Vagina (tissue), 2 donors: ENCODE data around the gene KCNJ1.

Source experiments
- POLR2A ChIP-seq, 2 donors: fragments of 450-650 bp; IDR thresholded peaks; one replicate each; pipeline ENCODE4 v1.6.1; 2017; ENCODE audit warnings: antibody characterized with exemption in 2 of 2, mild to moderate bottlenecking in 2 of 2, moderate library complexity in 2 of 2
- TF ChIP-seq, protein P1 (sequence below), 3 experiments: fragments of 450-650 bp in 2 of 3; fragments of 200-600 bp in 1 of 3; sonication (generic) in 1 of 3; IDR thresholded peaks; one replicate each; pipeline ENCODE4 v1.5.1; 2017 to 2019; ENCODE audit warnings: antibody characterized with exemption in 3 of 3, mild to moderate bottlenecking in 2 of 3, moderate library complexity in 2 of 3

DNA sequence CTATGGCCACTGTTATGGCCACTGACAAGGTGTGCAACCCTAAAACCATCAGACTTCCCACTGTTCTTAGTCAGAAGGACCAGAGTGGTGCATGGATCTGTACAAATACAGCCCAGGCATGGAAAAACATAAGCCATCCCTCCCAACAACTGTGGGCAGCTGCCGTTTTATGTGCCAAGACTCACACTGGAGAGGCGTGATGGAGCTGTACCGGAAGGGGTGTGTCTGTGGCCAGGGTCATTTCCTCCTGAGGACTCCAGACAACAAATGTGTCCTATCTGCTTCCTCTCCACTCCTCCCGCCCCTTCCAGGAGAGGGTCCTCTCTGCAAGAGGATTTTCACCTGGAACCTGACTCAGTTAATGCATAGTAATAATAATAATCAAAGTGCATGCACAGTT is 29.5 kb downstream of the KCNJ1 start:
- TF ChIP-seq, protein P1, sequence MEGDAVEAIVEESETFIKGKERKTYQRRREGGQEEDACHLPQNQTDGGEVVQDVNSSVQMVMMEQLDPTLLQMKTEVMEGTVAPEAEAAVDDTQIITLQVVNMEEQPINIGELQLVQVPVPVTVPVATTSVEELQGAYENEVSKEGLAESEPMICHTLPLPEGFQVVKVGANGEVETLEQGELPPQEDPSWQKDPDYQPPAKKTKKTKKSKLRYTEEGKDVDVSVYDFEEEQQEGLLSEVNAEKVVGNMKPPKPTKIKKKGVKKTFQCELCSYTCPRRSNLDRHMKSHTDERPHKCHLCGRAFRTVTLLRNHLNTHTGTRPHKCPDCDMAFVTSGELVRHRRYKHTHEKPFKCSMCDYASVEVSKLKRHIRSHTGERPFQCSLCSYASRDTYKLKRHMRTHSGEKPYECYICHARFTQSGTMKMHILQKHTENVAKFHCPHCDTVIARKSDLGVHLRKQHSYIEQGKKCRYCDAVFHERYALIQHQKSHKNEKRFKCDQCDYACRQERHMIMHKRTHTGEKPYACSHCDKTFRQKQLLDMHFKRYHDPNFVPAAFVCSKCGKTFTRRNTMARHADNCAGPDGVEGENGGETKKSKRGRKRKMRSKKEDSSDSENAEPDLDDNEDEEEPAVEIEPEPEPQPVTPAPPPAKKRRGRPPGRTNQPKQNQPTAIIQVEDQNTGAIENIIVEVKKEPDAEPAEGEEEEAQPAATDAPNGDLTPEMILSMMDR (IDR thresholded peaks at IDR 0.05) = no peak
- no peak for TF ChIP-seq POLR2A (IDR thresholded peaks at IDR 0.05)
